ENCODE data around the gene PPP2R3B.

- TF ChIP-seq CTCF (IDR thresholded peaks at IDR 0.05; ENCODE audit: insufficient read depth, low read length) (no peak), REST (IDR thresholded peaks at IDR 0.05; ENCODE audit: insufficient replicate concordance, low read depth) (no peak)
These were observed 54.2 kb downstream of the PPP2R3B start for GRCh38 chrX:332496-332860.

Measured in HL-60 (cell line).